Right lobe of liver (tissue), 4 donors: Measurements from ENCODE around the gene ATP5MC2.

ENCODE experiments used
- POLR2A ChIP-seq: fragments of 450-650 bp; IDR thresholded peaks from one replicate; pipeline ENCODE4 v1.6.1; 2017; ENCODE audit warnings: antibody characterized with exemption, mild to moderate bottlenecking
- TF ChIP-seq, protein P1 (sequence below), 4 donors: fragments of 200-600 bp in 3 of 4; fragments of 450-650 bp in 1 of 4; IDR thresholded peaks; one replicate each; pipeline versions ENCODE4 v1.5.1 to v1.8.0; 2016 to 2022; ENCODE audit warnings: antibody characterized with exemption in 4 of 4, mild to moderate bottlenecking in 2 of 4
- donor health status: DM: no; HTN: no; CAD: no.
- donor health status: DM: no; HTN: no; CAD: no.
- donor health status: DM: no; HTN: yes; CAD: no.

DNA sequence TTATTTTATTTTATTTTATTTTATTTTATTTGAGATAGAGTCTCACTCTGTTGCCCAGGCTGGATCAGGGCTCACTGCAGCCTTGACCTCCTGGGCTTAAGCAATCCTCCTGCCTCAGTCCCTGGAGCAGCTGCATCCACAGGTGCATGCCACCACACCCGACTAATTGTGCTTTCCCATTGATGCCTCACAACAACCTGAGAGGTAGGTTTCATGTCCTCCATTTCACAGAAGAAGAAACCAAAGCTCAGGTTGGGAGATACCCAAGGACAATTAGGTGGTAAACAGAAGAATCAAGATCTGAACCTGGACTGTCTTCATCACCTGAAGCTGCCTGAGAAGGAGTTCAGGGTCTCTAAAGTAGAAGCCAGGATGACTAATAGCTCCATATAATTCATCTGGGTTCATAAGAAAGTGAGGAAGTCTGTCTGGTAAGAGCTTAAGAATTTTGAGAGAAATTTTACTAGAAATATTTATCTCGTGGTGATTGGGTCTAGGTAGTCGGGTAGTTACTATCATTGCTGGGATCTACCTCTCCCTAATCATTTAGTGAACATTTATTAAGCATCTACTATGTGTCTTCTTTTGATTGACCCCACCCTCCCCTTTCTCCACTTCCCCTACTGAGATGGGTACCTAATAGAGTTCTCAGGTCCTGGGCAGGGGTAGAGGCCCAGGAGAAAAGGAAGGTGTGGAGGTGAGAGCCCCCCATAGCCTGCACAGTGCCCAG, 23.2 kb upstream of the ATP5MC2 start:
- TF ChIP-seq POLR2A: no peak
- TF ChIP-seq, protein P1, sequence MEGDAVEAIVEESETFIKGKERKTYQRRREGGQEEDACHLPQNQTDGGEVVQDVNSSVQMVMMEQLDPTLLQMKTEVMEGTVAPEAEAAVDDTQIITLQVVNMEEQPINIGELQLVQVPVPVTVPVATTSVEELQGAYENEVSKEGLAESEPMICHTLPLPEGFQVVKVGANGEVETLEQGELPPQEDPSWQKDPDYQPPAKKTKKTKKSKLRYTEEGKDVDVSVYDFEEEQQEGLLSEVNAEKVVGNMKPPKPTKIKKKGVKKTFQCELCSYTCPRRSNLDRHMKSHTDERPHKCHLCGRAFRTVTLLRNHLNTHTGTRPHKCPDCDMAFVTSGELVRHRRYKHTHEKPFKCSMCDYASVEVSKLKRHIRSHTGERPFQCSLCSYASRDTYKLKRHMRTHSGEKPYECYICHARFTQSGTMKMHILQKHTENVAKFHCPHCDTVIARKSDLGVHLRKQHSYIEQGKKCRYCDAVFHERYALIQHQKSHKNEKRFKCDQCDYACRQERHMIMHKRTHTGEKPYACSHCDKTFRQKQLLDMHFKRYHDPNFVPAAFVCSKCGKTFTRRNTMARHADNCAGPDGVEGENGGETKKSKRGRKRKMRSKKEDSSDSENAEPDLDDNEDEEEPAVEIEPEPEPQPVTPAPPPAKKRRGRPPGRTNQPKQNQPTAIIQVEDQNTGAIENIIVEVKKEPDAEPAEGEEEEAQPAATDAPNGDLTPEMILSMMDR (IDR thresholded peaks at IDR 0.05): no peak
